Cardiac fibroblast (primary cell): ENCODE data around the gene SPATA19.
A peak's percentile ranks its signal among the peaks of the same experiment; 100 is the strongest.

ENCODE experiments used
- DNase-seq, 2 donors: peaks; one replicate each; pipeline versions ENCODE4 v3.0.0 to v3.0.0-alpha.2; 2010; ENCODE audit warnings: low read depth in 2 of 2
- H3K4me3 ChIP-seq, 2 donors: replicated peaks in 1 of 2; 1 replicate in 1 of 2; 2 replicates in 1 of 2; pipeline ENCODE4 v1.5.1; 2011; ENCODE audit warnings: low read depth in 2 of 2, low read length in 2 of 2, mild to moderate bottlenecking in 2 of 2, moderate library complexity in 1 of 2
- CTCF ChIP-seq: IDR thresholded peaks from one replicate; pipeline ENCODE4 v1.5.1; 2011; ENCODE audit warnings: low read depth, mild to moderate bottlenecking, low read length, inconsistent platforms

Gene SPATA19

GRCh38 chr11:133825666-133826065 lies 19.6 kb downstream of the SPATA19 start:
- TF ChIP-seq CTCF = no peak
- H3K4me3 ChIP-seq = no peak overlapping the region

GRCh38 chr11:133825156-133825555 lies 20.2 kb downstream of the SPATA19 start:
- no peak for TF ChIP-seq CTCF
- DNase-seq = no peak
- H3K4me3 ChIP-seq = no peak overlapping the region

More at GRCh38 chr11:133825666-133826065, 19.6 kb downstream of the SPATA19 start:
- no peak for DNase-seq

GRCh38 chr11:133824593-133824992 lies 20.7 kb downstream of the SPATA19 start:
- TF ChIP-seq CTCF = no peak
- no peak overlapping the region for H3K4me3 ChIP-seq
- DNase-seq = no peak

GRCh38 chr11:133823614-133824013 lies 21.7 kb downstream of the SPATA19 start:
- no peak overlapping the region for H3K4me3 ChIP-seq
- no peak for TF ChIP-seq CTCF
- no peak for DNase-seq

GRCh38 chr11:133823211-133823610 lies 22.1 kb downstream of the SPATA19 start:
- no peak overlapping the region for H3K4me3 ChIP-seq
- TF ChIP-seq CTCF = no peak
- no peak for DNase-seq

GRCh38 chr11:133821776-133822175 lies 23.5 kb downstream of the SPATA19 start:
- peak; percentile 1 to 32 for DNase-seq
- H3K4me3 ChIP-seq = no peak overlapping the region
- TF ChIP-seq CTCF = no peak

- no peak for TF ChIP-seq CTCF
Observed at GRCh38 chr11:133819746-133820315, 25.5 kb downstream of the SPATA19 start.

More at GRCh38 chr11:133819746-133820315, 25.5 kb downstream of the SPATA19 start:
- no peak overlapping the region for H3K4me3 ChIP-seq
- DNase-seq = no peak
